Measurements from ENCODE around the gene RIN3. TPM values are rescaled to one million over a fixed set of nuclear protein-coding genes. Genes with fewer than 3 reads are reported as not detected.

RIN3 gene
- total and polyA plus RNA-seq, 10 of the 15 experiments (the other 5 are each of a cell fraction or from before 2014, with no cell fraction given) = 0.91 to 23.3 (median 6.3) TPM

- TF ChIP-seq ZBTB33 (IDR thresholded peaks at IDR 0.05) (no peak), NKRF (conservative IDR thresholded peaks at IDR 0.05) (no peak), RELB (IDR thresholded peaks at IDR 0.05; ENCODE audit: low read depth) (no peak), TAF1 (IDR thresholded peaks at IDR 0.05; ENCODE audit: borderline replicate concordance, low read depth, low read length) (no peak), ELK1 (IDR thresholded peaks at IDR 0.05; ENCODE audit: low read depth, low read length) (no peak), USF1 (IDR thresholded peaks at IDR 0.05; ENCODE audit: borderline replicate concordance, extremely low read length, insufficient read depth, low read depth, low read length) (no peak), ZBTB4 (CRISPR knock-in tag; IDR thresholded peaks at IDR 0.05) (no peak)
Observed at GRCh38 chr14:92499234-92499633, 14.3 kb upstream of the RIN3 start (continued).
